Measurements from ENCODE around the gene BMPER.

The BMPER gene

GRCh38 chr7:33959676-33960075 is 54.3 kb downstream of the BMPER start:
- POLR2A ChIA-PET, result no interaction called here
- no peak for TF ChIP-seq CTCF (IDR thresholded peaks at IDR 0.05; ENCODE audit: insufficient read depth, low read length, missing control alignments)
- DNase-seq (ENCODE audit: low read depth, low spot score), result no peak
- CTCF ChIA-PET, result no interaction called here
- no peak overlapping the region for H3K4me3 ChIP-seq (ENCODE audit: low read depth, low read length)

- H3K4me3 ChIP-seq (ENCODE audit: low read depth, low read length), result no peak overlapping the region
- POLR2A ChIA-PET, result no interaction called here
- no peak for TF ChIP-seq CTCF (IDR thresholded peaks at IDR 0.05; ENCODE audit: insufficient read depth, low read length, missing control alignments)
- no peak for DNase-seq (ENCODE audit: low read depth, low spot score)
- CTCF ChIA-PET, result interaction anchor here (0.7 to 1.7 kb wide), 7 partner anchors 10 to 125 kb away, joined by 3 to 6 read pairs (median 3); no protein-coding TSS in a partner anchor
Measured at GRCh38 chr7:33961948-33962347, 56.6 kb downstream of the BMPER start.

GRCh38 chr7:33964417-33965182 is 59.3 kb downstream of the BMPER start:
- DNase-seq (ENCODE audit: low read depth, low spot score), result no peak
- ChIA-PET POLR2A (no interaction called here), CTCF (interaction anchor here (1.0 to 1.5 kb wide), 3 partner anchors 17 to 60 kb away, joined by 3 to 6 read pairs (median 3); no protein-coding TSS in a partner anchor)
- TF ChIP-seq CTCF (IDR thresholded peaks at IDR 0.05; ENCODE audit: insufficient read depth, low read length, missing control alignments), result no peak
- H3K4me3 ChIP-seq (ENCODE audit: low read depth, low read length), result no peak overlapping the region

GRCh38 chr7:33965183-33965744 is 59.9 kb downstream of the BMPER start:
- ChIA-PET POLR2A (no interaction called here), CTCF (interaction anchor here (1.0 to 1.5 kb wide), 3 partner anchors 14 to 61 kb away, joined by 3 to 6 read pairs (median 3); no protein-coding TSS in a partner anchor)
- TF ChIP-seq CTCF (IDR thresholded peaks at IDR 0.05; ENCODE audit: insufficient read depth, low read length, missing control alignments), result no peak
- H3K4me3 ChIP-seq (ENCODE audit: low read depth, low read length), result no peak overlapping the region
- no peak for DNase-seq (ENCODE audit: low read depth, low spot score)

GRCh38 chr7:33968591-33968990 is 63.3 kb downstream of the BMPER start:
- H3K4me3 ChIP-seq (ENCODE audit: low read depth, low read length), result no peak overlapping the region
- POLR2A ChIA-PET, result no interaction called here
- TF ChIP-seq CTCF (IDR thresholded peaks at IDR 0.05; ENCODE audit: insufficient read depth, low read length, missing control alignments), result no peak
- CTCF ChIA-PET, result no interaction called here
- DNase-seq (ENCODE audit: low read depth, low spot score), result no peak

- H3K4me3 ChIP-seq (ENCODE audit: low read depth, low read length), result no peak overlapping the region
- ChIA-PET POLR2A (no interaction called here), CTCF (interaction anchor here (0.6 to 1.6 kb wide), 4 partner anchors 12 to 118 kb away, joined by 3 to 8 read pairs (median 4); no protein-coding TSS in a partner anchor)
- no peak for DNase-seq (ENCODE audit: low read depth, low spot score)
- no peak for TF ChIP-seq CTCF (IDR thresholded peaks at IDR 0.05; ENCODE audit: insufficient read depth, low read length, missing control alignments)
Measured at GRCh38 chr7:33970536-33970935, 65.2 kb downstream of the BMPER start.

Measured in AG04449 (cell line).